Measurements from ENCODE around the gene BBS4.

The BBS4 gene

DNA sequence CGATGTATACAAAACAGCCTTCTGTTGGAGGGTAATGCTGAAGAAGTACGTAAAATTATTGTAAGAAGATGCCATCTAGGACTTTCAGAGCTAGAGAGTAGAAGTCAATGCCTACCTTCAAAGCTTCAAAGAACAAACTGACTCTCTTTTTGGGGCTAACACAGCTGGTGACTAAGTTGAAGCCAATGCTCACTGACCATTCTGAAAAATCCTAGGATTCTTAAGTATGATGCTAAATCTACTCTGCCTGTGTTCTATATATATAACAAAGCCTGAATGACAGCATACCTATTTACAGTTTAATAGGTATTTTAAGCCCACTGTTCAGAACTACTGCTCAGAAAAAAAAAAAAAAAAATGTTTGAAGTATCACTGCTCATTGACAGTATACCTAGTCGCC is 78.6 kb downstream of the BBS4 start:
- H3K4me3 Mint-ChIP-seq: no peak overlapping the region
- H3K27ac Mint-ChIP-seq: no peak overlapping the region
- H3K9me3 Mint-ChIP-seq: peaks cover 17% of the 10 kb centered on the region
- TF ChIP-seq, protein P1, sequence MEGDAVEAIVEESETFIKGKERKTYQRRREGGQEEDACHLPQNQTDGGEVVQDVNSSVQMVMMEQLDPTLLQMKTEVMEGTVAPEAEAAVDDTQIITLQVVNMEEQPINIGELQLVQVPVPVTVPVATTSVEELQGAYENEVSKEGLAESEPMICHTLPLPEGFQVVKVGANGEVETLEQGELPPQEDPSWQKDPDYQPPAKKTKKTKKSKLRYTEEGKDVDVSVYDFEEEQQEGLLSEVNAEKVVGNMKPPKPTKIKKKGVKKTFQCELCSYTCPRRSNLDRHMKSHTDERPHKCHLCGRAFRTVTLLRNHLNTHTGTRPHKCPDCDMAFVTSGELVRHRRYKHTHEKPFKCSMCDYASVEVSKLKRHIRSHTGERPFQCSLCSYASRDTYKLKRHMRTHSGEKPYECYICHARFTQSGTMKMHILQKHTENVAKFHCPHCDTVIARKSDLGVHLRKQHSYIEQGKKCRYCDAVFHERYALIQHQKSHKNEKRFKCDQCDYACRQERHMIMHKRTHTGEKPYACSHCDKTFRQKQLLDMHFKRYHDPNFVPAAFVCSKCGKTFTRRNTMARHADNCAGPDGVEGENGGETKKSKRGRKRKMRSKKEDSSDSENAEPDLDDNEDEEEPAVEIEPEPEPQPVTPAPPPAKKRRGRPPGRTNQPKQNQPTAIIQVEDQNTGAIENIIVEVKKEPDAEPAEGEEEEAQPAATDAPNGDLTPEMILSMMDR (IDR thresholded peaks at IDR 0.05; ENCODE audit: unreplicated experiment in 3 of 3): no peak
- no peaks in the 10 kb centered on the region for H3K4me1 Mint-ChIP-seq
- no peaks in the 10 kb centered on the region for H3K27me3 Mint-ChIP-seq (ENCODE audit: low read depth)
- H3K36me3 Mint-ChIP-seq (ENCODE audit: low read depth): peaks cover 86% of the 10 kb centered on the region

- Mint-ChIP-seq H3K27me3 (ENCODE audit: low read depth) (no peaks in the 10 kb centered on the region), H3K36me3 (ENCODE audit: low read depth) (peaks cover 84% of the 10 kb centered on the region), H3K4me3 (no peak overlapping the region), H3K9me3 (peaks cover 17% of the 10 kb centered on the region), H3K4me1 (no peaks in the 10 kb centered on the region), H3K27ac (no peak overlapping the region)
- TF ChIP-seq, protein P1 (IDR thresholded peaks at IDR 0.05; ENCODE audit: unreplicated experiment in 3 of 3): no peak
Measured at GRCh38 chr15:72766025-72766424, 80.0 kb downstream of the BBS4 start.

GRCh38 chr15:72766780-72767179 is 80.8 kb downstream of the BBS4 start:
- Mint-ChIP-seq H3K9me3 (peaks cover 17% of the 10 kb centered on the region), H3K27me3 (ENCODE audit: low read depth) (no peaks in the 10 kb centered on the region), H3K36me3 (ENCODE audit: low read depth) (peaks cover 84% of the 10 kb centered on the region), H3K27ac (no peak overlapping the region), H3K4me1 (no peaks in the 10 kb centered on the region), H3K4me3 (no peak overlapping the region)
- TF ChIP-seq, protein P1 (IDR thresholded peaks at IDR 0.05; ENCODE audit: unreplicated experiment in 3 of 3): no peak

DNA sequence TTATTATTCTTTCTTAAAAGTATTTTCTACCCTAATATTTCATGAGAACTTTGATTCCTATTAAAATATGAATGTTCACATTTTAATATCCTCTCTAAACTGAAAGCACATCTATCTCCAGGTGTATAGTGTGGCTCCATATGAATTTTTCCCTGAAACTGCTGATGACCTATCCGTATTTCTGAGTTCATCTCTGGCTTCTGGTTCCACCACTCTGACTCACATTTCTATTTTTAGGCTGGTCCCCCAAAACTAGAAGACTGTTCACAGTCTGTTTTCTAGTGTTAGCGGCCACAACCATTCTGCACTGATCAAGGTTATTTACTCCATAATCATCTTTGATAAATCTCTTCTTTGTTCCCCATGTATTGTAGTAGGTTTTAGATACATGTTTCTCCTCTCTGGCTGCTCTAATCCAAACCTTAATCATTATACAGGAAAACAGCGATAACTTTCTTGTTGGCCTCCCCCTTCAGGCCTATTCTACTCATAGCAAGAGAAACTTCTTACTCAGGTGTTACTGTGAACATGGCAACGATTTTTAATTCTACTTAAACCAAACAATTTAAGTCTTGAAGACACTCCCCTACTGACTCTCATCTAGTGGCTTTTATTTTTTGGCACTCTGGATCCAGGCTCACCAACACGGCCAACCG is 84.8 kb downstream of the BBS4 start:
- Mint-ChIP-seq H3K27ac (no peak overlapping the region), H3K4me1 (no peaks in the 10 kb centered on the region), H3K27me3 (ENCODE audit: low read depth) (no peaks in the 10 kb centered on the region), H3K9me3 (peaks cover 13% of the 10 kb centered on the region), H3K4me3 (no peak overlapping the region), H3K36me3 (ENCODE audit: low read depth) (peaks cover 70% of the 10 kb centered on the region)
- TF ChIP-seq, protein P1 (IDR thresholded peaks at IDR 0.05; ENCODE audit: unreplicated experiment in 3 of 3): no peak

GRCh38 chr15:72771329-72771725 is 85.3 kb downstream of the BBS4 start:
- H3K4me3 Mint-ChIP-seq: no peak overlapping the region
- peaks cover 66% of the 10 kb centered on the region for H3K36me3 Mint-ChIP-seq (ENCODE audit: low read depth)
- TF ChIP-seq, protein P1 (IDR thresholded peaks at IDR 0.05; ENCODE audit: unreplicated experiment in 3 of 3): no peak

DNA sequence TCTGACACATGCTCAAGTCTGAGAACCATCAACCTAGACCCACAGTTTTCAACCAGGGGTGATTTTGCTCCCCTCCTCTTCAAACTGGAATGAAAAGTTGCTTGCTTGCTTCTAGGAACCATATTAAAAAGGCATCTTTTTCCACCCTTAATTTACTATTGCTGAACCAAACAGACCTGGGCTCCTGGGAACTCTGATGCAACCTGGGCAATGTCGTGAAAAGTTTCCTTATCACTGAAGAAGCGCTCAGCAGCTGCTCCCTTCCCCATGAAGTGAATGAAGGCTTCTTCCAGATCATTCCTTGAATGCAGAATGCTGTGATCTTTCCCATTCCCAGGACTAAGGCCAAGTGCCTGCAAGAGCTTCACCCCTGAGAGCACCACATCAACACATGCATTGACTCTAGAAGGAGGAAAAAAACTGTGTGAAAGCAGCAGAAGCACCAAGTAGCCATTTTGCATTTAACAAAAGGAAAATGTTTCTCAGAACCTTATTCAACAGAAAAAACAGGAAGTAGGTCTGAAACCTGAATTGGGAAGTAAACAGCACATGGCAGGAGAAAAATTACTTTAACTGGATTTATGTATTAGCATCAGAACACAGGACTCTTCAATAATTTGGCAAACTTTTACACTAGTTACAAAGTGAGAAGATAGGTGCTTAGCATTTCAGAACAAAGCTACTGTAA is 88.8 kb downstream of the BBS4 start:
- Mint-ChIP-seq H3K4me1 (no peaks in the 10 kb centered on the region), H3K36me3 (ENCODE audit: low read depth) (peaks cover 39% of the 10 kb centered on the region), H3K27me3 (ENCODE audit: low read depth) (no peaks in the 10 kb centered on the region), H3K9me3 (no peaks in the 10 kb centered on the region), H3K27ac (no peak overlapping the region), H3K4me3 (no peak overlapping the region)
- TF ChIP-seq, protein P1 (IDR thresholded peaks at IDR 0.05; ENCODE audit: unreplicated experiment in 3 of 3): no peak

More at GRCh38 chr15:72771329-72771725, 85.3 kb downstream of the BBS4 start:
- Mint-ChIP-seq H3K27ac (no peak overlapping the region), H3K27me3 (ENCODE audit: low read depth) (no peaks in the 10 kb centered on the region), H3K4me1 (no peaks in the 10 kb centered on the region), H3K9me3 (peaks cover 13% of the 10 kb centered on the region)

All from nephron (organoid).